Measurements from ENCODE around the gene SMAP2.

SMAP2 gene

GRCh38 chr1:40401473-40402201 lies 28.1 kb downstream of the SMAP2 start:
- no peak for TF ChIP-seq JUND (IDR thresholded peaks at IDR 0.05; ENCODE audit: low read depth)
- in situ Hi-C loops (cut with HindIII; ENCODE audit: low pct_unique_long_range_greater_than_20kb, low sequenced_read_pairs) = no loop called here
- DNase-seq (ENCODE audit: low read depth in 1 of 2, low spot score in 1 of 2) = no peak

GRCh38 chr1:40404670-40405462 lies 31.3 kb downstream of the SMAP2 start:
- peak; percentile 6 to 57 for DNase-seq (ENCODE audit: low read depth in 1 of 2, low spot score in 1 of 2)
- in situ Hi-C loops (cut with HindIII; ENCODE audit: low pct_unique_long_range_greater_than_20kb, low sequenced_read_pairs) = no loop called here
- no peak for TF ChIP-seq JUND (IDR thresholded peaks at IDR 0.05; ENCODE audit: low read depth)

- TF ChIP-seq JUND (IDR thresholded peaks at IDR 0.05; ENCODE audit: low read depth) = no peak
- in situ Hi-C loops (cut with HindIII; ENCODE audit: low pct_unique_long_range_greater_than_20kb, low sequenced_read_pairs) = no loop called here
- DNase-seq (ENCODE audit: low read depth in 1 of 2, low spot score in 1 of 2) = no peak
Measured at GRCh38 chr1:40405812-40406211, 32.3 kb downstream of the SMAP2 start.

GRCh38 chr1:40407453-40407852 lies 33.9 kb downstream of the SMAP2 start:
- no peak for TF ChIP-seq JUND (IDR thresholded peaks at IDR 0.05; ENCODE audit: low read depth)
- no peak for DNase-seq (ENCODE audit: low read depth in 1 of 2, low spot score in 1 of 2)
- in situ Hi-C loops (cut with HindIII; ENCODE audit: low pct_unique_long_range_greater_than_20kb, low sequenced_read_pairs) = no loop called here

GRCh38 chr1:40409467-40409866 lies 35.9 kb downstream of the SMAP2 start:
- in situ Hi-C loops (cut with HindIII; ENCODE audit: low pct_unique_long_range_greater_than_20kb, low sequenced_read_pairs) = no loop called here
- no peak for TF ChIP-seq JUND (IDR thresholded peaks at IDR 0.05; ENCODE audit: low read depth)

DNA sequence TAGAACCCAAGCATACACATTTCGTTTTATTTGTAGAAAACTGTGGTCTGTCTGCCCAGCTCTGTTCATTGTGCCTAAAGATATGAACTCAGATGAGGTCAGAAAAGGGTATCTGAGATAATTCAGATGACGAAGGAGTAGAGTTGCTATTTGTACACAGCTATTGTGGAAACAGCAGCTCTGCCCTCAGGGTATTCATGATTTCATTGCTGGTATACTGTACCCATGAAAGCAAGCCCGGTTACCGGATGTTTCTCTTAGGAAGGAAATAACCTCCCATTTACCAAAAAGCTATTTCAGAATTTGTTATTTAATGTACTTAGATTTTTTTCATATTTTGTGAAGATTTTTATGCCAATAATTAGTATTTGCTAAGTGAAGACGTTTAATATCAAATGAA lies 37.8 kb downstream of the SMAP2 start:
- peak in 1 of 2 experiments; percentile 6 for DNase-seq (ENCODE audit: low read depth in 1 of 2, low spot score in 1 of 2)
- in situ Hi-C loops (cut with HindIII; ENCODE audit: low pct_unique_long_range_greater_than_20kb, low sequenced_read_pairs) = no loop called here
- TF ChIP-seq JUND (IDR thresholded peaks at IDR 0.05; ENCODE audit: low read depth) = no peak

More at GRCh38 chr1:40409467-40409866, 35.9 kb downstream of the SMAP2 start:
- no peak for DNase-seq (ENCODE audit: low read depth in 1 of 2, low spot score in 1 of 2)

DNA sequence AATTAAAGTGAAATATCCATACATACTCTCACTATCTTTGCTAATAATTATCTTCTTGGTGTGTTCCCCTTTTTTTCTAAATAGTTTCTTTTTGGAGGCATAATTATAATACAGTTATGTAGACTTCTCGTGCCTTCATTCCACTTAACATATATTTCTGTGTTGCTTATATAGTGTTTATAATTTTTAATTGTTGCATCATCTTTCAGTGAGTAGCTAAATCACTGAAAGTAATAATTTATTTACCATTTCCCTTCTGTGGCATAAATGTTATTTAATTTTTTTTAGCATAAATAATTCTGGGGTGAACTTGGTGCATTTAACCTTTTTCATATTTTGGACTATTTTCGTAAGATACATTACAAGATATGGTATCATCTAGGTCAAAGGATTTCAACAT lies 38.3 kb downstream of the SMAP2 start:
- TF ChIP-seq JUND (IDR thresholded peaks at IDR 0.05; ENCODE audit: low read depth) = no peak
- in situ Hi-C loops (cut with HindIII; ENCODE audit: low pct_unique_long_range_greater_than_20kb, low sequenced_read_pairs) = no loop called here

GRCh38 chr1:40413527-40414252 lies 40.2 kb downstream of the SMAP2 start:
- in situ Hi-C loops (cut with HindIII; ENCODE audit: low pct_unique_long_range_greater_than_20kb, low sequenced_read_pairs) = no loop called here
- TF ChIP-seq JUND (IDR thresholded peaks at IDR 0.05; ENCODE audit: low read depth) = no peak
- no peak for DNase-seq (ENCODE audit: low read depth in 1 of 2, low spot score in 1 of 2)

More for the DNA sequence above, 38.3 kb downstream of the SMAP2 start:
- DNase-seq (ENCODE audit: low read depth in 1 of 2, low spot score in 1 of 2) = no peak

DNA sequence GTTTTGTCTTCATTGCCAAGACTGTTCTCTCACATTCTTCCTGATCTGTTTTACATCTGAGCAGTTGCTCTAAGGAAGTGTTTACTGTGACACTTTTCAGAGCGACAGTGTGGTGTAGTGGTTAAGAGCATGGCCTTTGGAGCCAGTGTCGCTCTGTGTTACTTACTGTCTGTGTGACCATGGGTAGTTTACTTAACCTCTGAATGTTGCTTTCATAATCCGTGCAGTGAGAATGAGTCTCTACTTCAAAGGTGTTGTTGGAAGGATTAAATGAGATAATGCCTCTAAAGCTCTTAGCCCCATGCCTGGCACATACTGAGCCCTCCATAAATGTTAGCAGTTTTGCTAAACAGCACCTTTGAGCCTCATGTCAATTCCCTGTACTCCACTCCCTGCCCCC lies 40.8 kb downstream of the SMAP2 start:
- no peak for DNase-seq (ENCODE audit: low read depth in 1 of 2, low spot score in 1 of 2)
- TF ChIP-seq JUND (IDR thresholded peaks at IDR 0.05; ENCODE audit: low read depth) = no peak
- in situ Hi-C loops (cut with HindIII; ENCODE audit: low pct_unique_long_range_greater_than_20kb, low sequenced_read_pairs) = no loop called here

DNA sequence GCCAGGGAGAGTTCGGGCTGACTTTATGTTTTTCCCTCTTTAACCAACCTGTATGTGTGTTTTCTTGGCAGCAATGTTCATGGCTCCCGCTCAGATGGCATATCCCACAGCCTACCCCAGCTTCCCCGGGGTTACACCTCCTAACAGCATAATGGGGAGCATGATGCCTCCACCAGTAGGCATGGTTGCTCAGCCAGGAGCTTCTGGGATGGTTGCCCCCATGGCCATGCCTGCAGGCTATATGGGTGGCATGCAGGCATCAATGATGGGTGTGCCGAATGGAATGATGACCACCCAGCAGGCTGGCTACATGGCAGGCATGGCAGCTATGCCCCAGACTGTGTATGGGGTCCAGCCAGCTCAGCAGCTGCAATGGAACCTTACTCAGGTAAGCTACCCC lies 43.2 kb downstream of the SMAP2 start:
- TF ChIP-seq JUND (IDR thresholded peaks at IDR 0.05; ENCODE audit: low read depth) = no peak
- in situ Hi-C loops (cut with HindIII; ENCODE audit: low pct_unique_long_range_greater_than_20kb, low sequenced_read_pairs) = no loop called here
- no peak for DNase-seq (ENCODE audit: low read depth in 1 of 2, low spot score in 1 of 2)

GRCh38 chr1:40421431-40422384 lies 48.2 kb downstream of the SMAP2 start:
- in situ Hi-C loops (cut with HindIII; ENCODE audit: low pct_unique_long_range_greater_than_20kb, low sequenced_read_pairs) = no loop called here

More at GRCh38 chr1:40421431-40422384, 48.2 kb downstream of the SMAP2 start:
- peak in 1 of 2 experiments; percentile 1 for DNase-seq (ENCODE audit: low read depth in 1 of 2, low spot score in 1 of 2)
- no peak for TF ChIP-seq JUND (IDR thresholded peaks at IDR 0.05; ENCODE audit: low read depth)

Measured in T47D (cell line).